NCI-H2171 (cell line): ENCODE results near the gene UPK3B.
A peak's percentile ranks its signal among the peaks of the same experiment; 100 is the strongest.
"Not testable (repeated sequence)": the region's sequence is repeated elsewhere in the genome, so short reads cannot be mapped to it uniquely, and the experiment has no call there.

ENCODE experiments used
- DNase-seq: peaks from one replicate; lab custom pipeline; 2025; lab: John Stamatoyannopoulos, UW

The UPK3B gene

DNA sequence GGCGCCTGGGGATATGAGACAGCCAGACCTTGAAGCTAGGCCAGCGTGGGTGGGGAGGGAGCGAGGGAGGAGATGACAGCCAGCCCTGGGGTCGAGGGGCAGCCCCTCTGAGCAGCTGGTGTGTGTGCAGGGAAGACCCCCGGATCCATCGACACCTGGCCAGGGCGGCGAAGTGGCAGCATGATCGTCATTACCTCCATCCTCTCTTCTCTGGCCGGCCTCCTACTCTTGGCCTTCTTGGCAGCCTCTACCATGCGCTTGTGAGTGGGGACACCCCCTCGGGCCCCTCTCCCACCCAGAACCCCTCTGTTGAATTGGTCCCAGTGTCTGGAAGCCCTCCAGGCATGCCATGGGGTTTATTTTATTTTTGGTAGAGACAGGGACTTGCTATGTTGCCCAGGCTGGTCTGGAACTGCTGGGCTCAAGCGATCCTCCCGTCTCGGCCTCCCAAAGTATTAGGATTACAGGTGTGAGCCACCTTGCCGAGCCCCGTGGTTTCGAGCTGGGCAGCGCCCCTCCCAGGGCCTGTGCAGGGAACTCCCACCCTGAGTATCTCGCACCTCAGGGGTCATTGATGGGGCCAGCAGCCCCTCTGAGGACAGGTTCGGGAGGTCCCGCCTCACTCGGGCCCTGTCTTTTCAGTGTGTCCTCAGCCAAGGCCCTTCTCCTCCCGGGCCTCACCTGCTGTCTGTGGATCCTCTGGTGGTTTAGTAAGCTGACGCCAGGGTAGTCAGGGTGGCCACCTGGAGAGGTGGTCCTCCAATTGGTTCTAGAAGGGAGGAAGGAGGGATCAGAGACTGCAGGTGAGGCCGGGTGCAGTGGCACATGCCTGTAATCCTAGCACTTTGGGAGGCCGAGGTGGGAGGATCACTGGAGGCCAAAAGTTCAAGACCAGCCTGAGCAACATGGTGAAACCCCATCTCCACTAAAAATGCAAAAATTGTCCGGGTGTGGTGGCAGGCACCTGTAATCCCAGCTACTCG, 3.8 kb downstream of the UPK3B start:
- no peak for DNase-seq

DNA sequence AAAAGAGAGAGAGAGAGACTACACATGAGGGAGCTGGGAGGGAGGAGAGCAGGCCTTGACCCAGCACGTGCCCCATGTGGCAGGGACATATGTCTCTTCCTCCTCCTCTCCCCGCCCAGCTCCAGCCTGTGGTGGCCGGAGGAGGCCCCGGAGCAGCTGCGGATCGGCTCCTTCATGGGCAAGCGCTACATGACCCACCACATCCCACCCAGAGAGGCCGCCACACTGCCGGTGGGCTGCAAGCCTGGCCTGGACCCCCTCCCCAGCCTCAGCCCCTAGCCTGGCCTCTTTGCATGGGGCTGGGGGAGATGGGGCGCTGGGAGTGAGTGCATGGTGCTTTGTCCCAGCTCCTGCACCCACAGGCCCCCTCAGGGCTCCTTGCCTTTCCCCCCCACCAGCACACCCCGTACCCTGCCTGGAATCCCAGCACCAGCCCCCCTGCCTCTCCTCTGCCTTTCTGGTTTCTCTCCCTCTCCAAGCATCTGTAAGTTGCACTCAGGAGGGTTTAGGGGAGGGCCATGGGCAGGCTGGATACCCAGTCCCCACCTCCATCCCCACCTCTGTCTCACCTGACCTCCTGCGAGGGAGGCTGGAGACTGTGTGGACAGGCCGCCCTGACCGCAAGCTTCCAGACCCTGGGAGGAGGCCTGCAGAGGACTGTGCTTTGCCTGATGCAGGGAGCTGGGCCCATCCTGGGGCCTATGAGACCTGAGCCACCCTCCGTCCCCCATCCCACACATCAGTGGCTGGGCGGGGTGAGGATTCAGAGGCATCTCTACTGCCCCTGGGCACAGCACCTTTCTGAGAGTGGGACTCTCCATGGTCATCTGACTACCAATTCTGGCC, 4.8 kb downstream of the UPK3B start:
- DNase-seq: no peak

DNA sequence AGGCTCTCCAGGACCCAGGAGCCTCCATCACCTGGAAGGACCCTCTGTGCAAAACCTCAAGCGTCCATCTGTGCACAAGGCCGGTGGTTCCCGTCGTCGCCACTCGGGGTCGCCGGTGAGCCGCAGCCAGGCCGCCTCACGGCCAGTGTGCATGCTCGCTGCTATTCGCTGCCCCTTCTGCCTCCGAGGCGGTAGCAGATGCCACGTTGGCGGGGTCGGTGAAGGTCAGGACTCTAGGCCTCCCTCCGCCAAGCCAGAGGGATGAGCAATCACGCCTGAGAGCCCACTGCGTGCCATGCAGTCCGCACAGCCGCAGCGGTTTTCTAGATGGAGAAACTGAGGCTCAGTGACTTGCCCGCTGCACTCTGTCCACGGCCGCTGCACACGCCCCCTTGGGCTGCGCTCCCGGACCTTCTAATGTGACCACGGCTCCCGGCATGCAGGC, 5.7 kb downstream of the UPK3B start:
- DNase-seq: no peak

- not testable (repeated sequence) for DNase-seq
Measured at GRCh38 chr7:76516932-76517331, 6.6 kb downstream of the UPK3B start.

GRCh38 chr7:76526183-76526582, 15.8 kb downstream of the UPK3B start:
- not testable (repeated sequence) for DNase-seq

GRCh38 chr7:76531643-76532042, 21.3 kb downstream of the UPK3B start:
- not testable (repeated sequence) for DNase-seq

DNA sequence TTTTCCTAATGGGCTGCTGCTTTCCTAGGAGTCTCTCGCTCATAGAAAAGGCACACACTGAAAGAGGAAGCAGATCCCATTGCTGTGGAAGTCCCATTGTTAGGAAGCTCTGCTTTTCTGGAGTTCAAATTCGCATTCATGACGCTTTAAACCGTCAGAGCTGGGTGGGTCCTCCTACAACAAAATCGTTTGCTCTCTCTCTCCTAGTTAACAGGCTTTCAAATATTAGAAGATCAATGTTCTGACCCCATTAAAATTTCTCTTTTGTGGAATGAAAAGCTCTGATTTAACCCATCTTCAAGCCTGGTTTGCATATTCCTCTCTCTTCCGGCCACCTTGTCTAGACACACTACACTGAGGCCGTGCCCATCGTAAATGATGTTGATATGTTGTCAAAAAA, 32.8 kb downstream of the UPK3B start, which contains the start of gene SPDYE16:
Gene SPDYE16, minus strand, starts transcription at position 101 of the 400 bp plus-strand sequence. CDS start 1,838 bp downstream, outside the sequence.
- not testable (repeated sequence) for DNase-seq

DNA sequence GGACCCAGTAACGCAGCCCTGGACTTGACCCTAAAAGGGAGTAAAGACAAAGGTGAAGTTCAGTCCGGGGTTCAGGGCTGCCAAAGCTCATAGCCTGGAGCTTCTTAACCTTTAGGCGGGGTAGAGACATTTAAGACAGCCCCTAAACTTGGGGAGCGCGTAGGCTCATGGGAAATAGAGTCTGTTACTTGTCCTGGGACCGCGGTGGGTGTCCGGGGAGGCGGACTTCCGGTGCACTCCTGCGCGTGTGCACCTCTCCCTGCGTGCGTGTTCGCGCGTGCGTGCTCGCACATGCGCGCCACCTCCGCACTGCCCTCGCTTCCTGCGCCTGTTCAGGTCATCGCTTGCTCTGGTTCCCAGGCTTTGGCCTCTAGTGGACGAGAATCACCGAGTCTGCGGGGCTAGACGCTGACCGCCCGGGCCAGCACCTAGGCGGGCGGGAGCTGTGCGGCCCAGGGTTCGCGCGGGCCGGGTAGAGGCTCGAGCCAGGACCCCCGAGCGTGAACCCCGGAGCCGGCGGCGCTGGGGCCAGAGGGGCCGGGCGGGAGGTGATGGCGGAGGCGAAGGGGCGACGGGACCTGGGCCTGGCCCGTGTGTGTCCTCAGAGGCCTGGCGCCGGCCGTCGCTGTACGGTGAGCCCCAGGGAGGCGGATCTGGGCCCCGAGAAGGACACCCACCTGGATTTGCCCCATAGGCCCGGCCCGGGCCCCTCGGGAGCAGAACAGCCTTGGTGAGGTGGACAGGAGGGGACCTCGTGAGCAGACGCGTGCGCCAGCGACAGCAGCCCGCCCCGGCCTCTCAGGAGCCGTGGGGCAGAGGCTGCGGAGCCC, 38.9 kb downstream of the UPK3B start:
- peak; percentile 79 for DNase-seq

- DNase-seq: not testable (repeated sequence)
Measured at GRCh38 chr7:76549855-76550248, 39.5 kb downstream of the UPK3B start.

DNA sequence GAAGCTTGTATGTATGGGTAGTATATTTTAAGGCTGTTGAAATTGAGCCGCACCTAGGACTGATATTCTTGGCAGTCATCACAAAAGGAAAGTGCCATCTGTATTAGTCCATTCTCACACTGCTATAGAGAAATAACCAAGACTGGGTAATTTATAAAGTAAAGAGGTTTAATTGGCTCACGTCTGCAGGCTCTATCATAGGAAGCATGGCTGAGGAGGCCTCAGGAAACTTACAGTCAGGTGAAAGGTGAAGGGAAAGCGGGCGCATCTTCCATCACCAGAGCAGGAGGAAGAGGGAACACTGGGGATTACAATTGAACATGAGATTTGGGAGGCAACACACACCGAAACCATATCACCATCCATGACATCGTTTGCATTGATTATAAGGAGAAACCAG, 41.6 kb downstream of the UPK3B start:
- DNase-seq: not testable (repeated sequence)

- DNase-seq: not testable (repeated sequence)
Measured at GRCh38 chr7:76559685-76560084, 49.3 kb downstream of the UPK3B start.

- not testable (repeated sequence) for DNase-seq
Measured at GRCh38 chr7:76560157-76560556, 49.8 kb downstream of the UPK3B start.

GRCh38 chr7:76561342-76561741, 51.0 kb downstream of the UPK3B start:
- DNase-seq: not testable (repeated sequence)

DNA sequence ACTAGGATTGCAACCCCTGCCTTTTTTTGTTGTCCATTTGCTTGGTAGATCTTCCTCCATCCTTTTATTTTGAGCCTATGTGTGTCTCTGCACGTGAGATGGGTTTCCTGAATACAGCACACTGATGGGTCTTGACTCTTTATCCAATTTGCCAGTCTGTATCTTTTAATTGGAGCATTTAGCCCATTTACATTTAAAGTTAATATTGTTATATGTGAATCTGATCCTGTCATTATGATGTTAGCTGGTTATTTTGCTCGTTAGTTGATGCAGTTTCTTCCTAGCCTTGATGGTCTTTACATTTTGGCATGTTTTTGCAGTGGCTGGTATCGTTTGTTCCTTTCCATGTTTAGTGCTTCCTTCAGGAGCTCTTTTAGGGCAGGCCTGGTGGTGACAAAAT, 54.6 kb downstream of the UPK3B start:
- DNase-seq: not testable (repeated sequence)
